ENCODE data around the gene TIMP3. TPM values are rescaled to one million over a fixed set of nuclear protein-coding genes. Genes with fewer than 3 reads are reported as not detected.

Gene TIMP3
- total RNA-seq, 1 donor from 2014 or later: 15.2 TPM

GRCh38 chr22:32811788-32812545 lies 10.5 kb downstream of the TIMP3 start:
- Mint-ChIP-seq H3K4me1 (ENCODE audit: low read depth, unreplicated experiment) (peaks cover 2% of the 10 kb centered on the region), H3K27ac (ENCODE audit: unreplicated experiment) (no peak overlapping the region), H3K27me3 (ENCODE audit: unreplicated experiment) (no peaks in the 10 kb centered on the region), H3K36me3 (ENCODE audit: unreplicated experiment) (no peaks in the 10 kb centered on the region), H3K4me3 (ENCODE audit: unreplicated experiment) (no peak overlapping the region), H3K9me3 (ENCODE audit: unreplicated experiment) (no peaks in the 10 kb centered on the region)
- DNase-seq: no peak
- TF ChIP-seq CTCF (IDR thresholded peaks at IDR 0.05; ENCODE audit: partially characterized antibody, unreplicated experiment): no peak

GRCh38 chr22:32814285-32814860 lies 12.9 kb downstream of the TIMP3 start:
- Mint-ChIP-seq H3K9me3 (ENCODE audit: unreplicated experiment) (no peaks in the 10 kb centered on the region), H3K4me1 (ENCODE audit: low read depth, unreplicated experiment) (peaks cover 2% of the 10 kb centered on the region), H3K4me3 (ENCODE audit: unreplicated experiment) (no peak overlapping the region), H3K27ac (ENCODE audit: unreplicated experiment) (no peak overlapping the region), H3K27me3 (ENCODE audit: unreplicated experiment) (no peaks in the 10 kb centered on the region), H3K36me3 (ENCODE audit: unreplicated experiment) (no peaks in the 10 kb centered on the region)
- no peak for TF ChIP-seq CTCF (IDR thresholded peaks at IDR 0.05; ENCODE audit: partially characterized antibody, unreplicated experiment)
- DNase-seq: no peak

- no peak overlapping the region for H3K4me3 Mint-ChIP-seq (ENCODE audit: unreplicated experiment)
- H3K27ac Mint-ChIP-seq (ENCODE audit: unreplicated experiment): no peak overlapping the region
- no peaks in the 10 kb centered on the region for H3K9me3 Mint-ChIP-seq (ENCODE audit: unreplicated experiment)
- DNase-seq: no peak
- H3K36me3 Mint-ChIP-seq (ENCODE audit: unreplicated experiment): no peaks in the 10 kb centered on the region
- no peak for TF ChIP-seq CTCF (IDR thresholded peaks at IDR 0.05; ENCODE audit: partially characterized antibody, unreplicated experiment)
- H3K4me1 Mint-ChIP-seq (ENCODE audit: low read depth, unreplicated experiment): peaks cover 2% of the 10 kb centered on the region
- peaks cover 1% of the 10 kb centered on the region for H3K27me3 Mint-ChIP-seq (ENCODE audit: unreplicated experiment)
Observed at GRCh38 chr22:32815059-32815458, 13.6 kb downstream of the TIMP3 start.

- Mint-ChIP-seq H3K4me3 (ENCODE audit: unreplicated experiment) (no peak overlapping the region), H3K9me3 (ENCODE audit: unreplicated experiment) (no peaks in the 10 kb centered on the region), H3K27me3 (ENCODE audit: unreplicated experiment) (peaks cover 1% of the 10 kb centered on the region), H3K36me3 (ENCODE audit: unreplicated experiment) (no peaks in the 10 kb centered on the region), H3K27ac (ENCODE audit: unreplicated experiment) (no peak overlapping the region), H3K4me1 (ENCODE audit: low read depth, unreplicated experiment) (peaks cover 3% of the 10 kb centered on the region)
- DNase-seq: no peak
- TF ChIP-seq CTCF (IDR thresholded peaks at IDR 0.05; ENCODE audit: partially characterized antibody, unreplicated experiment): no peak
Observed at GRCh38 chr22:32815943-32816342, 14.4 kb downstream of the TIMP3 start.

- H3K36me3 Mint-ChIP-seq (ENCODE audit: unreplicated experiment): no peaks in the 10 kb centered on the region
- H3K4me3 Mint-ChIP-seq (ENCODE audit: unreplicated experiment): no peak overlapping the region
- peaks cover 1% of the 10 kb centered on the region for H3K27me3 Mint-ChIP-seq (ENCODE audit: unreplicated experiment)
- TF ChIP-seq CTCF (IDR thresholded peaks at IDR 0.05; ENCODE audit: partially characterized antibody, unreplicated experiment): no peak
- DNase-seq: no peak
- peaks cover 3% of the 10 kb centered on the region for H3K4me1 Mint-ChIP-seq (ENCODE audit: low read depth, unreplicated experiment)
- H3K27ac Mint-ChIP-seq (ENCODE audit: unreplicated experiment): no peak overlapping the region
- no peaks in the 10 kb centered on the region for H3K9me3 Mint-ChIP-seq (ENCODE audit: unreplicated experiment)
Observed at GRCh38 chr22:32817137-32817730, 15.7 kb downstream of the TIMP3 start.

All from glutamatergic neuron (in vitro differentiated cells).